Measurements from ENCODE around the gene MGLL. TPM values are rescaled to one million over a fixed set of nuclear protein-coding genes. Genes with fewer than 3 reads are reported as not detected.

MGLL gene
- total RNA-seq, 1 donor from 2014 or later: 0.43 TPM

DNA sequence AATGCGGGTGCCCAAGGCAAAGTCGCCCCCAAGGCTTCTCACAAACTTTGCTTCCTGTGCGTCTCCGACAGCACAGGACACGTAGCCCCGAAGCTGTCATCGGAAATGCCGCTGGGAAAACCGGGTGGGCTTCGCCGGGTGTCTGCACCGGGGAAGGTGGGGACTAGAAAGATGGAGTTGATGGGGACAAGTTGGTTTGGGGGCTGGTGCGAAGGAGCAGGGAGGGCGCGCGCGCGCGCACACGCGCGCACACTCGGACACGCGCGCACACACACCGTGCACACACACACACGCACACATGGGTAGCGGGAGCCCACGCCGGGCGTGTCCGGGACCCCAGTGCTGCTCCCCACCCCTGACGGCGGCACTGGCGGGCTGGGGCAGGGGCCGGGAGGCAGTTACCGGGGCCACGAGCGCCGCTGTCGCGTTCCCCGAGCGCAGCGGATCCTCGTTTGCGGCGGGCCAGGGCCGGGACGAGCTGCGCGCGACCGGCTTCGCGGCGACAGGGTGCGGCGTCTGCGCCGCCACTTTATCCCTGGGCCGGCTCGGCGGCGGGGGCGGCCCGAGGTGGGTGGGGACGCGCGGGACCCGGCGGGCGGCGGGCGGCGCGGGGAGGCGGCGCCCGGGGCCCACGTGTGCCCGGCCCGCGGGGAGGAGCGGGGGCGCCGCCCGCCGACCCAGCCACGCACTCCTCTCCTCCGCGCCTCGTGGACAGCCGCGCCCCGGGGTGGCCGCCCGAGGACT is 539 bp upstream of the MGLL start:
- H3K9me3 Mint-ChIP-seq (ENCODE audit: low read depth): peaks cover 6% of the 10 kb centered on the region
- H3K36me3 Mint-ChIP-seq (ENCODE audit: insufficient read depth): peaks cover 2% of the 10 kb centered on the region
- H3K4me3 Mint-ChIP-seq (ENCODE audit: low read depth): peak overlapping the region; percentile 76
- H3K27me3 Mint-ChIP-seq: peaks cover 78% of the 10 kb centered on the region
- peaks cover 1% of the 10 kb centered on the region for H3K4me1 Mint-ChIP-seq (ENCODE audit: low read depth)
- peak; percentile 22 for DNase-seq (ENCODE audit: low spot score, unreplicated experiment)
- no peak for TF ChIP-seq CTCF (IDR thresholded peaks at IDR 0.05; ENCODE audit: unreplicated experiment)
- no peak overlapping the region for H3K27ac Mint-ChIP-seq

GRCh38 chr3:127821394-127821793 is 921 bp downstream of the MGLL start:
- no peak for TF ChIP-seq CTCF (IDR thresholded peaks at IDR 0.05; ENCODE audit: unreplicated experiment)
- Mint-ChIP-seq H3K4me3 (ENCODE audit: low read depth) (no peak overlapping the region), H3K4me1 (ENCODE audit: low read depth) (peaks cover 1% of the 10 kb centered on the region), H3K27me3 (peaks cover 82% of the 10 kb centered on the region), H3K9me3 (ENCODE audit: low read depth) (peaks cover 1% of the 10 kb centered on the region), H3K36me3 (ENCODE audit: insufficient read depth) (peaks cover under 1% of the 10 kb centered on the region), H3K27ac (no peak overlapping the region)
- DNase-seq (ENCODE audit: low spot score, unreplicated experiment): no peak

GRCh38 chr3:127820826-127821313 is 1.4 kb downstream of the MGLL start:
- peaks cover 3% of the 10 kb centered on the region for H3K4me1 Mint-ChIP-seq (ENCODE audit: low read depth)
- no peaks in the 10 kb centered on the region for H3K36me3 Mint-ChIP-seq (ENCODE audit: insufficient read depth)
- H3K27ac Mint-ChIP-seq: no peak overlapping the region
- H3K27me3 Mint-ChIP-seq: peaks cover 80% of the 10 kb centered on the region
- no peaks in the 10 kb centered on the region for H3K9me3 Mint-ChIP-seq (ENCODE audit: low read depth)
- no peak for DNase-seq (ENCODE audit: low spot score, unreplicated experiment)
- no peak for TF ChIP-seq CTCF (IDR thresholded peaks at IDR 0.05; ENCODE audit: unreplicated experiment)
- H3K4me3 Mint-ChIP-seq (ENCODE audit: low read depth): no peak overlapping the region

GRCh38 chr3:127820221-127820825 is 2.0 kb downstream of the MGLL start:
- no peak for DNase-seq (ENCODE audit: low spot score, unreplicated experiment)
- no peaks in the 10 kb centered on the region for H3K36me3 Mint-ChIP-seq (ENCODE audit: insufficient read depth)
- no peak overlapping the region for H3K27ac Mint-ChIP-seq
- H3K27me3 Mint-ChIP-seq: peaks cover 77% of the 10 kb centered on the region
- no peaks in the 10 kb centered on the region for H3K9me3 Mint-ChIP-seq (ENCODE audit: low read depth)
- peaks cover 4% of the 10 kb centered on the region for H3K4me1 Mint-ChIP-seq (ENCODE audit: low read depth)
- no peak for TF ChIP-seq CTCF (IDR thresholded peaks at IDR 0.05; ENCODE audit: unreplicated experiment)
- H3K4me3 Mint-ChIP-seq (ENCODE audit: low read depth): no peak overlapping the region

DNA sequence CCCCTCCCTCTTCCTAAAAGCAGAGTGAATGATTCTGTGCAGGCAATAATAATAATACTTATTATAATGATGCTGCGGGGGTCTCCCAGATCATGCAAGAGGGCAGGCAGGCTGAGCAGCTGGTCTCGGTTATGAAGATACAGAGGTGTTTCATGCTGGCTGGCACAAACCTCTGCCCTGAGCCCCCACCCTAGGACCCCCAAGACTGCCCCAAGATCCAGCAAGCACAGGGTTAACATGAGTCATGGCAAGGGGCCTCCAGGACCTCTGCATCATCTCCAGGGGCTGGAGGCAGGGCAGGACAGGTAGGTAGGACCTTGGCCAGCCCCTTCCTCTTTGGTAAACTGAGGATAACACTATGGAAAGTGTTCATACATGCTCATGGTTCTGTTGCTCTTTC is 2.7 kb downstream of the MGLL start:
- Mint-ChIP-seq H3K9me3 (ENCODE audit: low read depth) (no peaks in the 10 kb centered on the region), H3K27me3 (peaks cover 74% of the 10 kb centered on the region), H3K4me3 (ENCODE audit: low read depth) (no peak overlapping the region), H3K36me3 (ENCODE audit: insufficient read depth) (no peaks in the 10 kb centered on the region), H3K27ac (no peak overlapping the region), H3K4me1 (ENCODE audit: low read depth) (peaks cover 10% of the 10 kb centered on the region)
- DNase-seq (ENCODE audit: low spot score, unreplicated experiment): no peak
- TF ChIP-seq CTCF (IDR thresholded peaks at IDR 0.05; ENCODE audit: unreplicated experiment): no peak
